T-helper 2 cell treated with Interferon-gamma antibody and Interleukin-4, amounts not matched to agents 100 ng/mL and 5 ng/mL, for 36 hours (primary cell): ENCODE results near the gene DLG2. TPM values are rescaled to one million over a fixed set of nuclear protein-coding genes. Genes with fewer than 3 reads are reported as not detected.

Experiments used
- intact Hi-C: fragments of 100-400 bp; cut with micrococcal nuclease; formaldehyde crosslinking; loops from one replicate; pipeline ENCODE4 v1.15.1; 2023
- total RNA-seq: library from RNA; stranded (reverse); gene quantifications from 2 replicates; pipeline ENCODE4 v1.2.3, GENCODE V29; 2022

Gene DLG2
- total RNA-seq, 1 donor from 2014 or later: 1.0 TPM

- intact Hi-C loops: no loop called here
These were observed 939.7 kb downstream of the DLG2 start for GRCh38 chr11:84687433-84687832.

- intact Hi-C loops: no loop called here
These were observed 940.4 kb downstream of the DLG2 start for GRCh38 chr11:84686716-84687115.

- intact Hi-C loops: no loop called here
These were observed 941.2 kb downstream of the DLG2 start for GRCh38 chr11:84685976-84686375.

- intact Hi-C loops: no loop called here
These were observed 942.0 kb downstream of the DLG2 start for GRCh38 chr11:84685149-84685548.

- intact Hi-C loops: no loop called here
These were observed 945.7 kb downstream of the DLG2 start for GRCh38 chr11:84681456-84681855.

- intact Hi-C loops: no loop called here
These were observed 951.6 kb downstream of the DLG2 start for GRCh38 chr11:84675396-84676025.

GRCh38 chr11:84673753-84674152 lies 953.4 kb downstream of the DLG2 start:
- intact Hi-C loops: no loop called here

GRCh38 chr11:84671325-84671999 lies 955.7 kb downstream of the DLG2 start:
- intact Hi-C loops: no loop called here

GRCh38 chr11:84663731-84664130 lies 963.4 kb downstream of the DLG2 start:
- intact Hi-C loops: no loop called here

- intact Hi-C loops: no loop called here
These were observed 966.7 kb downstream of the DLG2 start for GRCh38 chr11:84660257-84660977.

- intact Hi-C loops: no loop called here
These were observed 971.4 kb downstream of the DLG2 start for GRCh38 chr11:84655712-84656111.

GRCh38 chr11:84648471-84648870 lies 978.7 kb downstream of the DLG2 start:
- intact Hi-C loops: no loop called here

GRCh38 chr11:84645988-84646694 lies 981.0 kb downstream of the DLG2 start:
- intact Hi-C loops: no loop called here

- intact Hi-C loops: no loop called here
These were observed 984.6 kb downstream of the DLG2 start for GRCh38 chr11:84642500-84642899.

- intact Hi-C loops: no loop called here
These were observed 992.8 kb downstream of the DLG2 start for GRCh38 chr11:84634309-84634708.

- intact Hi-C loops: no loop called here
These were observed 998.1 kb downstream of the DLG2 start for GRCh38 chr11:84628871-84629620.

- intact Hi-C loops: no loop called here
These were observed 1000.9 kb downstream of the DLG2 start for GRCh38 chr11:84626256-84626655.

- intact Hi-C loops: no loop called here
These were observed 1014.5 kb downstream of the DLG2 start for GRCh38 chr11:84612645-84613044.

GRCh38 chr11:84608837-84609196 lies 1018.3 kb downstream of the DLG2 start:
- intact Hi-C loops: no loop called here

GRCh38 chr11:84607975-84608836 lies 1018.9 kb downstream of the DLG2 start:
- intact Hi-C loops: no loop called here
